HPDE6-E6E7 (cell line): ENCODE data around the gene PRDM16.

Source experiments
- DNase-seq: peaks from one replicate; pipeline ENCODE4 v3.0.0; 2011; ENCODE audit warnings: missing footprints; ENCODE audit errors: extremely low spot score

The PRDM16 gene

DNA sequence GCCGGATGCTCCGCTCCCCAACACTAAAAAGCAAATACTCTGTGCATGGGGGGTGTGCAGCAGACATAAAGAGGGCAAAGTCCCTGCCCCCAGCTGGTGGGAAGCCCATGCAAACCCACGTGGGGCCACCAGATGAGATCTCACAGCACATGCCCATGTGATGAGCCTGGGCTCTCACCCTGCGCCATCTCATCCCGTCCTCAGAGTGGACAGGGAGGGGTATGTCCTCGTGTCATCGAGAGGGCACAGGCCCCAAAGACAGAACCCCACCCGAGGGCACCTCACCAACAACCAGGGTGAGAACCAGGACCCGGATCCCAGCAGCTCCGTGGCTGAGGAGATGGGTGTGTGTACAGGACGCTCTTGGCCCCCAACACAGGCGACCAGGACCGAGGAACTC lies 360.3 kb downstream of the PRDM16 start:
- no peak for DNase-seq

DNA sequence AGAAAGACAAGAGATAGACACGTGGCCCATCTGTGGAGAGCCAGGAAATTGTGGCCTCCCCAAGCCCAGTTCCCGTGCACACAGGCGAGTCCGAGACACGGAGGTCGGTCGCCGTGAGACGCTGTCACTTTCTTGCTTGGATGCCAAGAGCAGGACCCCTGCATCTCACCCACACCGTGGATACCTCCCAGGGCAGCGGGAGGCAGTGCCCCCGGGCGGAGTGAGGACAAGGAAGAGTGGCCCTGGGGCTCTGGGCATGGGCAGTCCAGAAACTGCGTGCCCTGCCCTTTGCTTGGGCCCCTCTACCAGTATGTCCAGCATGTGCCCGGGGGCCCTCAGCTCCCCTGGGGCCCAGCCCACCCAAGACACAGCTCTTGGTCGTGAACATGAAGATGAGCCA lies 360.8 kb downstream of the PRDM16 start:
- DNase-seq, result no peak

DNA sequence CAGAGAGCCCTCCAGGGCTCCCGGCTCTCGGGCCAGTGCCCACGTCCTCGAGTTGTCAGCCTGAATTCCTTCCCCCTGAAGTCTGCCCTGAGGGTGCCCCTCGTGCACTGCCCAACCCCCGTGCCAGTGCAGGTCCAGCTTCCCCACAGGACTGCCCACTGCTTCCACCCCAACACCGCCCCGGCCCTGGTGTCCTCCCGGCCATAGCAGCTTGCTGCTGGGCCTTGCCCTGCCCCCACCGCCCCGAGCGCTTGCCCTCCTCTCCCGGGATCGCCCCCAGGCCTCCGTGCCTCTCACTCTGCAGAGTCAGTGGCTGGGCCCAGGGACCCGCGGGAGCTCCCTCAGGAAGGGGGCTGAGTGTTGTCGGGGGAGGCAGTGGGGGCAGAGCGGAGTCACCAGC lies 361.4 kb downstream of the PRDM16 start:
- no peak for DNase-seq

DNA sequence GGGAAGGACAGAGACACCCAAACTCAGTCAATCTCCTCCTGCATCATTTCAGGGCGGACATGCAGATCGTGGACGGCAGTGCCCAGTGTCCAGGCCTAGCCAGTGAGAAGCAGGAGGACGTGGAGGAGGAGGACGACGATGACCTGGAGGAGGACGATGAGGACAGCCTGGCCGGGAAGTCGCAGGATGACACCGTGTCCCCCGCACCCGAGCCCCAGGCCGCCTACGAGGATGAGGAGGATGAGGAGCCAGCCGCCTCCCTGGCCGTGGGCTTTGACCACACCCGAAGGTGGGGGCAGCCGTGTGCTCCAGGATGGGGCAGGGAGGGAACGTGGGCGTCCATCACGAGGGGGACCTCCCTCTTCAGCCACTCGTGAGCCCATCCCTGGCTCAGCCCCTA lies 361.8 kb downstream of the PRDM16 start:
- no peak for DNase-seq

DNA sequence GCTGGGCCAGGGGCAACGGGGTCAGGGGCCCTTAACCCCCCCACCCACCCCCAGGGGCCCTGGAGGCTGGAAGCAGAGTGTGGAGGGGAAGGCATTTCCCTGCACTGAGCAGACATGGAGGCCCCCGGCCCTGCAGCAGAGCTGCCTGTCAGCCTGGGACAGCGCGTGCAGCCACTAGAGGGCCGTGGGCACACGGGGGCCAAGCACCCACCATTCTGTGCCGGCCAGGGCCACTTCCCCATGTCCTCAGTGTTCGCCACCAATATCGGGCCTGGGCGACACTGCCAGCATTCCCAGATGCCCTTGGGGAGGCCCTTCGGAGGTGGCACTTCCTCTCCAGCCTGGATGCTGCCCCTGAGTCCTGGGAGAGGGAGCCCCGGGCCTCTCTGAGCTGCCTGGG lies 362.3 kb downstream of the PRDM16 start:
- no peak for DNase-seq

DNA sequence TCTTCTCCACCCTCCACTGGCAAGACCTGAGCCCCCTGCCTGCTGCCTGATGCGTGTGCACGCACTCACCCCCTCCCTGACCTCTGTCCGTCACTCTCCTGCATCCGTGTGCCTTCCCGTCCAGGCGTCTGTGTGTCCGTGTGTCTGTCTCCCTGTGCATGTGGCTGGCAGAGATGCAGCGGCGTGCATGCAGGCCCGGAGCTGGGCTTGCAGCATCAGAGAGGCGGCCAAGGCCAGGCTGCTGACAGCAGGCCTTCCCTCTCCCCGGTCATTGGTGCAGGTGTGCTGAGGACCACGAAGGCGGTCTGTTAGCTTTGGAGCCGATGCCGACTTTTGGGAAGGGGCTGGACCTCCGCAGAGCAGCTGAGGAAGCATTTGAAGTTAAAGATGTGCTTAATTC lies 362.7 kb downstream of the PRDM16 start:
- DNase-seq, result no peak

DNA sequence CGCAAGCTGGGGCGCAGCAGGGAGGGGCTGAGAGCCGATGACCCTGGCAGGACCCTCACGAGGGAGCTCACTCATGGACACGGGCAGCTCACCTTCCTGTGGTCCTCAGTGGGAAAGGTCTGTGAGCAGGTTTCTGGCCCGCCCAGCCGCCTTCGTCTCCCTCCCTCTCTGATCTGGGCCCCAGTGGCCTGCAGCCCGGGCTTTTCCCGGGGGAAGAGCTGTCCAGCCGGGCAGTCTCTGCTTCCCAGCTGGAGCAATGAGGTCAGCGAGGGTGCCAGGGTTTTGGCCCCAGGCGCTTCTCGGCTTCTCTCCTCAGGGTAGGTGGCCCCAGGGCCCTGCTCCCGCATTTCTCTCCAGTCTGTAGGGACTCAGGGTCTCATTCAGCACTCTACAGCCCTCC lies 363.3 kb downstream of the PRDM16 start:
- no peak for DNase-seq

DNA sequence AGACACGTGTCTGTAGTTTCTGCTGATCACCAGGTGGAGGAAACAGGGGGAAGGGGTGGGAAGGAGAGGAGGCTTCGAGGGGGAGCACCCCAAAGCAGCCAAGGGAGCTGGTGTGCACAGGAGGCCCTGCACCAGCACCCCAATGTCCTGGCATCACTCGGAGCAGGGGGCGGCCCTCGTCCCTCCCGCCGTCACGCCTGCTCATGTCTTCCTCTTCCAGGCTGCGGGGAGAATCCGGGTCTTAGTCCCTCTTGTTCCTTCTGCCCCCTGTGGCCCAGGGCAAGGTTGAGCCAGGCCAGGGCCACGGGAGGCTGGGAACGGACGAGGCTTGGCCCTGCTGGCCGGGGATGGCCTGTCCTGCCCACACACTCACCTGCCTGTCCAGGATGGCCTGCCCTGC lies 364.1 kb downstream of the PRDM16 start:
- DNase-seq, result no peak

DNA sequence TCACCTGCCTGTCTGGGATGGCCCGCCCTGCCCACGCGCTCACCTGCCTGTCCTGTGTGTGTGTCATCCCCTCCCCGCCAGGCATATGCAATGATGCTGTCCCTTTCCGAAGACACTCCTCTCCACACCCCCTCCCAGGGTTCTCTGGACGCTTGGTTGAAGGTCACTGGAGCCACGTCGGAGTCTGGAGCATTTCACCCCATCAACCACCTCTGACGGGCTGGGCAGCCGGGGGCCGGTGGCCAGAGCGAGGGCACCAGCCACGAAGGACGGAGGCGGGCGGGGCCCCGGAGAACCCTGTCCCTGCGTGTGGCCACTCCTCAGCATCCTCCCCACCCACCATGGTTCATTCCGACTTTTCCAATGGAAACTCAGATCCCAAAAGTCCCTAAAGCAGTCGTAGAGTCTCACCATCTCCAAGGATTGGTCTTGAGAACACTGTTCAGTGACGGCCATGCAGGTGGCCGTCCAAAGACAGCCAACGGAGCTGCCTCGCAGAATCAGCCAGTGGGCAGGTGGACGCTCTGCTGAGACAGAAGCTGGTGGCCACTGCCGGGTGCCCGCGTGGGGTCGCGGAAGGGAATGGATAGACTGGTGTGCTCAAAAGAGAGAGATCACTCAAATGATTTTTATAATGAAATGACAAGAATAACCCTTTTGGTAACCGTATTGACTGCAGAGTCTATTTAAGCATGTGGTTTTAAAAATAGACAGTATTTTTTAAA lies 364.8 kb downstream of the PRDM16 start:
- no peak for DNase-seq

DNA sequence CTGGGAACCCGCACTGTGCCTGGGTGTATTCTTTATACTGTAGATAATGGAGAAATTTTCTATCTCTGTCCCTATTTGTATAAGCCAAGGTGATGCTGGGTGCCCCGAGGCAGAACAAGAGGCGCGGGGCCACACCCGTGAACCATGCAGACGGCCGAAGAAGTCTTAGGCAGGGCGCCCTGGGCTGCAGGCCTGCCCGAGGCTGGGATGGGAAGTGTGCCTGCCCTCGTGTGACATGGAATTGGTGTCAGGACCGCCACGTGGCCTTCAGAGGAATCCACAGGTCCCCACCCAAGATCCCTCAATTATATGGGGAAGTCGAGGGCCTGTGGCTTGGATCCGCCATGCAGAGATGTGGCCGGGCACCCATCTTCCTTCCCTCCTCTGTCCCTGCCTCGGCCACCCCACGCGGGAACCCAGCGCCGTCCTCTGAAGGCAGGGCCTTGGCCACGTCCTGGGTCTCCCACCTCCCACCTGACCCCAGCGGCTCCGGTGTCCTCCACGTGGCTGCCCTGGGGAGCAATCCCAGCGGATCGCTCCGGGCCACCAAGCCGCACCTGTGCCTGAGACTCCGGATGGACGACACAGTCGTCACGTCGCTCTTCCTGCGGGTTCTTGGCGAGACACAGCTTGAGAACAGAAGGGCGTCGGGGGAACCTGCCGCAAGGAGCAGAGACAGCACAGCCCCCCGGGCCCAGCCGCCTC lies 365.6 kb downstream of the PRDM16 start:
- DNase-seq, result no peak

DNA sequence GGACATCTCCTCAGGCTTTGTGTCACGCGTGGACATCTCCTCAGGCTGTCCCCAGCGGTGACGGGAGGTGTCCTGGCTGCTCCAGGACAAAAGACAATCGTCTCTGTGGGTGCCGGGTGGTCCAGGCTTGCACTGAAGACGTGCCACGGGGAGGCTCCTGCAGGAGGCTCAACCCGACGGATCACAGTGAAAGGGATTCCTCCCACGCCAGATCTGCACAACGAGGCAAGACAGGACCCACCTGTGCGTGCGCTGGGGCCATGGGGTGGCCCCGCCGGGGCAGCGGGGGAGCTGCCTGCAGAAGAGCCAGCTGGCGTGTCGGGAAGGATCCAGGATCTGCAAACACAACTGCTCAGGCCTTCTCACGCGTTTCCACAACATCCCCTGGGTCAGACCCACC lies 366.7 kb downstream of the PRDM16 start:
- DNase-seq, result no peak

DNA sequence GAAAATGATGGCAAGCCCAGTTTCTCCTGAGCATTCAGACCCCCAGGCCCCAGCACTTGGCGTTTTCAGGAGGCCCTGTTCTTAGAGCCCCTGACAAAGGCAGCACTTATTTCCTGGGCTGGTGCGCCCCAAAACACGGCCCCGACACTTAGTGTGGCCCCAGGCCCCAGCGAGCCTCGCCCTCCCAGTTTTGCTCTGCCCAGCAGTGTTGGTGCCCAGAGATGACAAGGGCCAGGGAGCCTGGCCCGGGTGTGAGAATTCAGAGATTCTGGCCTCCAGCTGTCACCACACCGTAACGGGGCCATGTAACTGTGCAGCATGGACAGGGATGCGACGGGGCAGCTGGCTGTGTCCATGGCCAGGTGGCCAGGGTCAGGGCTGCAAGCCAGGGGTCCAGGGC lies 367.4 kb downstream of the PRDM16 start:
- DNase-seq, result no peak

DNA sequence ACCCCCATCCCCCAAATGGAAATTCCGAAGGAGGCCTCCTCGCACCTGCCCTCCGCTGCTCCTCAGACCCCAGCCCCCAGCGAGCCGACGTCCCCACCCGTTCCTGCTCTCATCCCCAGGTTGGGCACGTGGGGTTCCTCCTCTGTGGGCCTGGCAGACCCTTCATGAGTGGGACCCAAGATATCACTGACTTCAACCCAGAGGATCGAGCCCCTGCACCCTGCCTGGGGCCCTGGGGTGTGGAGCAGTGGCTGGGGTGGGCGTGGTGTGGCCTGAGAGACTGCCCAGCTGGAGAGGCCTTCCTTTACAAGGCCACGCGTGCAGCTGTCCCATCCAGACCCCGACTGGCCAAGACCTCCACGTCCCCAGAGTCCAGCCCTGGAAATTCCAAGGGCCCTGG lies 367.9 kb downstream of the PRDM16 start:
- no peak for DNase-seq

DNA sequence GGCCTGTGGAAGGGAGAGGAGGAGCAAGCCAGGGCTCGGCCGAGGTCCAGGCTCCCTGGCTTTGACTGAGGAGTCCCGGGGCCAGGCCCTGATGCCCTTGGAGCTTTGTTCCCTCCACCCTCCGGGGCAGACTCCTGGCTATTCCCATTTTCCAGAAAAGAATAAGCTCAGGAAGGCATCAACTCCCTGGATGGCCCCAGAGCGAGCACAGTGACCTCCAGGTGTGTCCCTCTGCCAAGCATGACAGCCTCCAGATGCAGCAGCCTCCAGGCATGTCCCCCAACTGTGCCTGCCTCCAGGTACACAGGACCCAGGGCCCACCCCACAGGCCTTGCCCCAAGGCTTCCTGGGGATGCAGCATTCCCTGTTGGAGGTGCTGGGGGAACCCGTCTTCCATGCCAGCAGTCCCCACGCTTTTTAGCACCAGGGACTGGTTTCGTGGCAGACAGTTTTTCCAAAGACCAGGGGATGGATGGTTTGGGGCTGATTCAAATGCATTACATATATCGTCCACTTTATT lies 369.7 kb downstream of the PRDM16 start:
- no peak for DNase-seq

DNA sequence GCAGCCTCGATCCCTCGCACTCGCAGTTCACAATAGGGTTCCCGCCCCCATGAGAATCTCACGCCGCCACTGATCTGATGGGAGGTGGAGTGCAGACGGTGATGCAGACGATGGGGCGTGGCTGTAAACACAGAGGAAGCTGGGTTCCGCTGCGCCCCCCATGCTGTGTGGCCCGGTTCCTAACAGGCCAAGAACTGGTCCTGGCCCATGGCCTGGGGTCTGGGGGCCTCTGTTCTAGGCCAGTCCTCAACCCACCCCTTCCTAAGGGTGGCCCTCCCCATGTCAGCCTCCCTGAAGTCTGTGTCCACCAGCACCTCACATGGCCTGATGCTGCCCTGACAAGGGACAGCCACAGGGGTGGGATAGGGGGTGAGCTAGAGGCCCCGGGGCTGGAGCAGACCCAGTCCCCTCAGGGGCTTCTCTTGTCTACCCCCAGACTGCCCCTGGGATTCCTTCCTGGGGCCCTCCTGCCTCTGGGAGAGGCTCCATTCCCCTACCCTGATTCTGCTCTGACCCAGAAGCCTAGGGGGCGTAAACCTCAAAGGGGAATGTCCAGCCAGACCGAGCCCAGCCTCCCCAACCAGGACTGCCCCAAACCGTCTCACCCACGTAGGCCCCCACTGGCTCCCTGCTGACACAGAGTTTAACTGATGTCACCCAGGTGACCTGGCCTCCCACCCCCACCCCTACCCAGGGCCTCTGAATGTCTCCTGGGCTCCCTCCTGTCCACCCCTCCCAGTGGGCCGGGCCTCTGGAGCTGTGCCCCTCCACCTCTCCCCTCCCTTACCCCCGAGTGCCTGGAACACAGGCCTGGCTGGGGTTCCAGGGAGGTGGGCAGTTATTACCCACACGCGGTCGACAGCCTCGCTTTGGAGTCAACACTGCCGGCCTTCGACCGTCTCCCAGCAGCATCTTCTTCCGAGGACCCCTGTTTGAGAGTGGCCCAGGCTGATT lies 370.6 kb downstream of the PRDM16 start:
- no peak for DNase-seq

DNA sequence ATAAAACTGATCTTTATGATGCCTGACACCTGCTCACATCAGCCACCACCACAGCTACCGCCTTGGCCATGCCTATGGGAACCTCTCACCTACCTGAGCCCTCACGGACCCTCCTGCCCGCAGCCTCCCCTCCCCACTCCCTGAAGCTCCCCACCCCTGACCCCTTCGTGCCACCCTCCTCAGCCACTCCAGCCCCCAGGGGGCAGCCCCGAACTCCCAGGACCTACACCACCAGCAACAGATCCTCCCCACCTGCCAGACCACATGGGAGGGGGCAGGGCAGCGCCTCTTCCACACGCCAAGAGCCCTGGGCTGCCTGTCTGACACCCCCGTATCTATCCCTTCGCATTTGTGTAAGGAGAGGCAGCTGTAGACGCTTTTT lies 371.3 kb downstream of the PRDM16 start:
- DNase-seq, result no peak

DNA sequence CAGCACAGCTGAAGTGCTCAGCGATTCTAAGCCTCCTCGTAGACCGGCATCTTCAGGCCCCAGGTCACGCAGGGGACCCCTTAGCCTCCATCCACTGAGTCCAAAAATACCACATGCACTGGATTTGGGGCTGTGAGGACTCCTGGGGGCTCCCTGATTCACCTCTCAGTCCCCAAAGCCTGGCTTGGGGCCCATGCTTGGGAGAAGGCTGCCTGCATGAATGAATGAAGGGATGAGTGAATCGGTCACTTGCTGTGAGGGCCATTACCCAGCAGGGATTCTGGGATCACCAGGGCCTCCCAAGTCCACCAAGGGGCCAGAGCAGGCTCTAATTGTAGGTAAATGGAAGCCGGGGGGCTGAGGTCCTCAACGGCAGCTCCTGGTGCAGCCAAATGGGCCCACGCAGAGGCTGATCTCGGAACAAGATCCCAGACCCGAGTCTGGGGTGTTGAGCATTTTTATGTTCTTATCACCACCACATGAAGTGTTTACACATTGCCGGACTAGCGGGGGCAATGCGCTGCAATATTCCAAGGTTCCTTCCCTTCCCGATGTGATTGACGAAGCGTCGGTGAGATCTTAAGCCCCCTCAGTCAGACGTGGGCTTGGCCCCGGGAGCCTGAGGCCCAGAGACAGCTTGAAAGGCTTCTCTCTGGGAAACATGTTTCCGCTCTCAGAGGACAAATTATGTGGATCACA lies 371.9 kb downstream of the PRDM16 start:
- DNase-seq, result no peak

DNA sequence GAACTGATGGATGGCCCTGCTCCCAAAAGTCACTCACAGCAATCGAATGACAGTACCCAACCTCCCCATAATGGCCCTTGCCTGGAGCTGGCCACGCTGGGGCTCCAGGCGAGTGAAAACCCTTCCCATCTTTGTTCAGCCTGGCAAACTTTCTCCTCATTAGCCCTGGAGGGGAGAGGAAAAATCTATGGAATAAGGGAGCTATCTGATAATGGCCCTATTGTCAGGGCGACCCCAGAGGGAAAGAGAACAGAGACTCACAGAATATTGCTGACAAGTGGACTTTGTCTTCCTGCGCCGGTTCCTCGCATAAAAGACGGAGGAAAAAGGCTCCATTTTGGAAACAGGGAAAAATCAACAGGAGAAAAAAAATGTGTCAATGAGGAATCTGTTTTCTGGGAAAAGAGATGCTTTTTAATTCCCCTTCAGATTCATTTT lies 372.4 kb downstream of the PRDM16 start:
- DNase-seq, result no peak

DNA sequence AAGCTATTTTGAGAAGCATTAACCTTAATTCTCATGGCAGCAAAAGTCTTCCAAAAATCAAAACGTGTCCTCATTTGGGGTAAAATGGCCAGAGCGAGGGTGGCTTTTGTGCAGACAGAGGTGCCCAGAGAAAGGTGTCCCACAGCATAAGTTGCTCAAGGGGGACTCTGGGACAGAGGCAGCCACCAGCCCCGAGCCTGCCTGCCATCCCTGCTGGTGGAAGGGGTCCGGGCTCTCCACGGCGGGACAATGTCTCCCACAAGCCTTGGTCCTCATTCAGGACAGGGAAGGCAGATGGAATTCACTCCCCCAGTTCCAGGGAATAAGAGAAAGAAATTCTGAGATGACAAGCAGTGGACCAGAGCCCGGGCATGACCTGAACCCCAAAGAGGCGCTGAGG lies 372.9 kb downstream of the PRDM16 start:
- no peak for DNase-seq

DNA sequence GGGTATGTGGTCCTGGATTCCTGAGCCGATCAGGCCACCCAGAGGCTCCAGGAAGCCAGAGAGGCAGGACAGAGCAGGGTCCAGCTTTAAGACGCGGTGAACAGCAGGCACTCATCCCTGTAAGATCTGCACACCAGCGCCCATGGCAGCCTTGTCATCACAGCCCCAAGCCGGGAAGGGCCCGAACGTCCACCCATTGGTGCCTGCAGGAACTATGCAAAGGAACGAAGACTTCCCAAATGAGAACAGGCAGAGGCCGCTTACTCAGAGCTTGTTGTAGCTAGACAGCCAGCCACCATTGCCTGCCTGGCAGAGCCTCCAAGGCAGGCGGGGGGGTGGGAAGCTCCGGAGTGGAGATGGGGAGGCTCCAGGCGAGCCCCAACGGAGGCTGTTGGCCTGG lies 373.3 kb downstream of the PRDM16 start:
- no peak for DNase-seq

DNA sequence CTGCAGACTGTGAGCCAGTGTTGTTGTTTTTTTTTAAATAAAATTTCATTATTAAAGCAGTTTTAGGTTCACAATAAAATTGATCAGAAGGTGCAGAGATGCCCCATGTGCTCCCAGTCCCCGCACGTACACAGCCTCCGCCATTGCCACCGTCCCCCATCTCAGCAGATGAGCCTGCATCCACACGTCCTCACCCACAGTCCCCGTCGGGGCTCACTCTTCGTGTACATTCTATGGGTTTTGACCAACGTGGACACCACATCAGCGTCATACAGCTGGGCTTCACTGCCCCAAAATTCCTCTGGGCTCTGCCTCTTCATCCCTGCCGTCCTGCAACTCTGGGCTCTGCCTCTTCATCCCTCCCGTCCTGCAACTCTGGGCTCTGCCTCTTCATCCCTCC lies 373.9 kb downstream of the PRDM16 start:
- DNase-seq, result no peak

DNA sequence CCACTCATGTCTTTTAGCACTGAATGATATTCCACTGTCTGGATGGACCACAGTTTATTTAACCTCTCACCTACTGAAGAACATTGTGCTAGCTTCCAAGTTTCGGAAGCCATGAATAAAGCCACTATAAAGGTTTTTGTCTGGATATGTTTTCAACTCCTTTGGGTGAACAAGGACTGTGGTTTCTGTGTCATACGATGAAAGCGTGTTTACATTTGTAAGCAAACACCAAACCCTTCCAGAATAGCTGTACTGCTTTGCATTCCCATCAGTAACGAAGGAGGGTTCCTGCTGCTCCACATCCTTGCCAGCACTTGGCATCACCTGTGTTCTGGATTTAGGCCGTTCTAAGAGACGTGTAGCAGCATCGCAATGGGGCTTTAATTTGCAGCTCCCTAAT lies 374.8 kb downstream of the PRDM16 start:
- no peak for DNase-seq
